HCT116 (cell line): ENCODE results near the gene MYH7. TPM values are rescaled to one million over a fixed set of nuclear protein-coding genes. Genes with fewer than 3 reads are reported as not detected.

ENCODE experiments used
- ATAC-seq: fragments of 200-7000 bp; cut with Tn5 transposase; 2 replicates; pipeline ENCODE4 v1.9.1; 2020; ENCODE audit warnings: mild to moderate bottlenecking, moderate library complexity
- BruUV-seq: library from RNA; stranded (reverse); fragments of 400-500 nt; replicated peaks from 2 replicates; lab custom pipeline; 2021; lab: Mats Ljungman, UMichigan
- CTCF ChIA-PET: fragments of 300-600 bp; sonication (Branson Sonifier 250); formaldehyde crosslinking; loops from one replicate; lab custom pipeline; 2021; ENCODE audit warnings: antibody characterized with exemption; lab: Charles Lee
- POLR2A ChIA-PET: fragments of 300-600, 350-600 bp; sonication (Branson Sonifier 250); formaldehyde crosslinking; loops from one replicate; lab custom pipeline; 2021; ENCODE audit warnings: antibody characterized with exemption; lab: Charles Lee
- RAD21 ChIA-PET, 2 experiments: fragments of 300-600 bp; sonication (Branson Sonifier 250); formaldehyde crosslinking; loops; one replicate each; lab custom pipeline; 2023; ENCODE audit warnings: low total read pairs in 2 of 2; ENCODE audit not compliant: uncharacterized antibody in 2 of 2, unreplicated experiment in 2 of 2, low non-redundant PET in 1 of 2; lab: Charles Lee
- DNase-seq: peaks from one replicate; pipeline ENCODE4 v3.0.0-alpha.2; 2010; ENCODE audit warnings: low read depth, low spot score
- H2AFZ ChIP-seq: fragments of 200-600 bp; shearing (Covaris generic), sonication (generic); 2 replicates; pipeline ENCODE4 v1.6.1; 2017; ENCODE audit warnings: low read depth, mixed run types, mixed read lengths, antibody characterized with exemption, low read length; ENCODE audit not compliant: poor library complexity, severe bottlenecking
- H3K27ac ChIP-seq: 2 replicates; pipeline ENCODE4 v1.5.1; 2012; ENCODE audit warnings: low read depth, low read length
- H3K27me3 ChIP-seq: fragments of 200-600 bp; sonication (generic); 2 replicates; pipeline ENCODE4 v1.6.1; 2016; ENCODE audit warnings: mixed run types, low read length, mixed read lengths; ENCODE audit not compliant: insufficient read depth
- H3K36me3 ChIP-seq, 2 experiments: fragments of 200-500 bp in 1 of 2; fragments of 200-600 bp in 1 of 2; sonication (Bioruptor generic) in 1 of 2; sonication (generic) in 1 of 2; 2 replicates each; pipeline versions ENCODE4 v1.5.1 to v1.6.1; 2014 to 2016; ENCODE audit warnings: low read length in 2 of 2, inconsistent platforms in 1 of 2, mixed read lengths in 1 of 2, mixed run types in 1 of 2; ENCODE audit not compliant: insufficient read depth in 2 of 2, control insufficient read depth in 1 of 2
- H3K4me1 ChIP-seq, 2 experiments: fragments of 200-600 bp in 1 of 2; sonication (generic) in 1 of 2; 2 replicates each; pipeline versions ENCODE4 v1.5.1 to v1.6.1; 2012 to 2017; ENCODE audit warnings: low read length in 2 of 2, inconsistent platforms in 1 of 2, mild to moderate bottlenecking in 1 of 2, mixed read lengths in 1 of 2, mixed run types in 1 of 2, moderate library complexity in 1 of 2; ENCODE audit not compliant: insufficient read depth in 2 of 2, control insufficient read depth in 1 of 2
- H3K4me2 ChIP-seq: fragments of 200-600 bp; sonication (generic); 2 replicates; pipeline ENCODE4 v1.6.1; 2017; ENCODE audit warnings: mixed run types, low read length, mixed read lengths
- H3K4me3 ChIP-seq, 2 experiments: fragments of 200-600 bp in 1 of 2; sonication (generic) in 1 of 2; replicated peaks in 1 of 2; 2 replicates each; pipeline ENCODE4 v1.5.1; 2011 to 2016; ENCODE audit warnings: low read length in 2 of 2, control low read depth in 1 of 2, low read depth in 1 of 2, mild to moderate bottlenecking in 1 of 2, mixed read lengths in 1 of 2, mixed run types in 1 of 2
- H3K79me2 ChIP-seq: fragments of 200-600 bp; sonication (generic); 2 replicates; pipeline ENCODE4 v1.6.1; 2017; ENCODE audit warnings: mild to moderate bottlenecking, mixed run types, low read length, moderate library complexity, mixed read lengths; ENCODE audit not compliant: insufficient read depth
- H3K9ac ChIP-seq: fragments of 200-600 bp; sonication (generic); 2 replicates; pipeline ENCODE4 v1.6.1; 2016; ENCODE audit warnings: low read length, mixed read lengths
- H3K9me2 ChIP-seq: fragments of 200-600 bp; sonication (generic), shearing (Covaris generic); 2 replicates; pipeline ENCODE4 v1.6.1; 2017; ENCODE audit warnings: mixed run types, mild to moderate bottlenecking, moderate library complexity; ENCODE audit not compliant: insufficient read depth
- H3K9me3 ChIP-seq, 2 experiments: fragments of 200-500 bp in 1 of 2; fragments of 200-600 bp in 1 of 2; sonication (Bioruptor generic) in 1 of 2; sonication (generic) in 1 of 2; 2 replicates each; pipeline ENCODE4 v1.6.1; 2014 to 2017; ENCODE audit warnings: low read length in 2 of 2, mixed read lengths in 2 of 2, inconsistent platforms in 1 of 2, low read depth in 1 of 2, mild to moderate bottlenecking in 1 of 2, mixed run types in 1 of 2, moderate library complexity in 1 of 2; ENCODE audit not compliant: control insufficient read depth in 1 of 2, insufficient read depth in 1 of 2
- H4K20me1 ChIP-seq: fragments of 200-600 bp; sonication (generic), shearing (Covaris generic); 2 replicates; pipeline ENCODE4 v1.6.1; 2017; ENCODE audit warnings: mixed run types, mild to moderate bottlenecking, moderate library complexity; ENCODE audit not compliant: insufficient read depth
- CBX3 ChIP-seq: IDR thresholded peaks from 2 replicates; pipeline ENCODE4 v1.6.1; 2012; ENCODE audit warnings: low read depth
- EGR1 ChIP-seq: IDR thresholded peaks from 2 replicates; pipeline ENCODE4 v1.6.1; 2012; ENCODE audit warnings: low read depth
- EZH2phosphoT487 ChIP-seq: fragments of 200-600 bp; IDR thresholded peaks from 2 replicates; pipeline ENCODE4 v1.6.1; 2018; ENCODE audit warnings: antibody characterized with exemption, borderline replicate concordance
- FOSL1 ChIP-seq: IDR thresholded peaks from 2 replicates; pipeline ENCODE4 v1.6.1; 2012; ENCODE audit warnings: low read depth
- SIN3A ChIP-seq: IDR thresholded peaks from 2 replicates; pipeline ENCODE4 v1.6.1; 2012; ENCODE audit warnings: low read depth
- SP1 ChIP-seq: IDR thresholded peaks from 2 replicates; pipeline ENCODE4 v1.6.1; 2012; ENCODE audit warnings: low read depth
- SRF ChIP-seq: IDR thresholded peaks from 2 replicates; pipeline ENCODE4 v1.6.1; 2012; ENCODE audit warnings: low read depth
- TCF7L2 ChIP-seq: IDR thresholded peaks from 2 replicates; pipeline ENCODE4 v1.7.0; 2011; ENCODE audit warnings: borderline replicate concordance, inconsistent platforms; ENCODE audit not compliant: insufficient read depth, insufficient read length; ENCODE audit errors: extremely low read depth
- YY1 ChIP-seq: IDR thresholded peaks from 2 replicates; pipeline ENCODE4 v1.6.1; 2011; ENCODE audit warnings: low read length, low read depth, moderate library complexity, mild to moderate bottlenecking; ENCODE audit not compliant: insufficient replicate concordance; ENCODE audit errors: extremely low read depth
- ZBTB33 ChIP-seq: IDR thresholded peaks from 2 replicates; pipeline ENCODE4 v1.6.1; 2011; ENCODE audit warnings: mild to moderate bottlenecking, low read length, moderate library complexity; ENCODE audit not compliant: insufficient replicate concordance; ENCODE audit errors: extremely low read depth
- ZFX ChIP-seq: fragments of 450-650 bp; IDR thresholded peaks from 2 replicates; pipeline ENCODE4 v1.6.1; 2017
- intact Hi-C: fragments of 100-400 bp; cut with micrococcal nuclease; formaldehyde crosslinking; loops from 2 replicates; pipeline ENCODE4 v1.10.0; 2022
- total RNA-seq: library from RNA; stranded (reverse); gene quantifications from one replicate; pipeline ENCODE4 v1.2.1, GENCODE V29; 2021; ENCODE audit not compliant: unreplicated experiment
- TF ChIP-seq, protein P1 (sequence below): IDR thresholded peaks from 2 replicates; pipeline ENCODE4 v1.6.1; 2012; ENCODE audit warnings: low read depth
- TF ChIP-seq, protein P2 (sequence below): IDR thresholded peaks from 2 replicates; pipeline ENCODE4 v1.6.1; 2012

Gene MYH7
- total RNA-seq, 1 experiment from 2014 or later, result not detected

GRCh38 chr14:23385642-23386265 is 49.7 kb downstream of the MYH7 start:
- Histone ChIP-seq H4K20me1 (no peaks in the 10 kb centered on the region), H3K27me3 (no peaks in the 10 kb centered on the region), H3K27ac (no peak overlapping the region), H3K4me2 (no peak overlapping the region), H3K4me1 (no peaks in the 10 kb centered on the region), H3K9ac (no peak overlapping the region), H3K79me2 (no peaks in the 10 kb centered on the region), H2AFZ (no peak overlapping the region), H3K9me3 (no peaks in the 10 kb centered on the region), H3K4me3 (no peak overlapping the region), H3K9me2 (no peaks in the 10 kb centered on the region), H3K36me3 (no peaks in the 10 kb centered on the region)
- CTCF ChIA-PET, result interaction anchor here (1.1 kb wide), 1 partner anchor 59 kb away, joined by 3 read pairs; no protein-coding TSS in a partner anchor
- DNase-seq (no peak), ATAC-seq (no peak)
- intact Hi-C loops, result no loop called here
- TF ChIP-seq ZBTB33, result no peak
- TF ChIP-seq, protein P1, sequence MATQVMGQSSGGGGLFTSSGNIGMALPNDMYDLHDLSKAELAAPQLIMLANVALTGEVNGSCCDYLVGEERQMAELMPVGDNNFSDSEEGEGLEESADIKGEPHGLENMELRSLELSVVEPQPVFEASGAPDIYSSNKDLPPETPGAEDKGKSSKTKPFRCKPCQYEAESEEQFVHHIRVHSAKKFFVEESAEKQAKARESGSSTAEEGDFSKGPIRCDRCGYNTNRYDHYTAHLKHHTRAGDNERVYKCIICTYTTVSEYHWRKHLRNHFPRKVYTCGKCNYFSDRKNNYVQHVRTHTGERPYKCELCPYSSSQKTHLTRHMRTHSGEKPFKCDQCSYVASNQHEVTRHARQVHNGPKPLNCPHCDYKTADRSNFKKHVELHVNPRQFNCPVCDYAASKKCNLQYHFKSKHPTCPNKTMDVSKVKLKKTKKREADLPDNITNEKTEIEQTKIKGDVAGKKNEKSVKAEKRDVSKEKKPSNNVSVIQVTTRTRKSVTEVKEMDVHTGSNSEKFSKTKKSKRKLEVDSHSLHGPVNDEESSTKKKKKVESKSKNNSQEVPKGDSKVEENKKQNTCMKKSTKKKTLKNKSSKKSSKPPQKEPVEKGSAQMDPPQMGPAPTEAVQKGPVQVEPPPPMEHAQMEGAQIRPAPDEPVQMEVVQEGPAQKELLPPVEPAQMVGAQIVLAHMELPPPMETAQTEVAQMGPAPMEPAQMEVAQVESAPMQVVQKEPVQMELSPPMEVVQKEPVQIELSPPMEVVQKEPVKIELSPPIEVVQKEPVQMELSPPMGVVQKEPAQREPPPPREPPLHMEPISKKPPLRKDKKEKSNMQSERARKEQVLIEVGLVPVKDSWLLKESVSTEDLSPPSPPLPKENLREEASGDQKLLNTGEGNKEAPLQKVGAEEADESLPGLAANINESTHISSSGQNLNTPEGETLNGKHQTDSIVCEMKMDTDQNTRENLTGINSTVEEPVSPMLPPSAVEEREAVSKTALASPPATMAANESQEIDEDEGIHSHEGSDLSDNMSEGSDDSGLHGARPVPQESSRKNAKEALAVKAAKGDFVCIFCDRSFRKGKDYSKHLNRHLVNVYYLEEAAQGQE, result no peak
- no peak for TF ChIP-seq ZFX
- no peak for TF ChIP-seq TCF7L2
- TF ChIP-seq, protein P2, sequence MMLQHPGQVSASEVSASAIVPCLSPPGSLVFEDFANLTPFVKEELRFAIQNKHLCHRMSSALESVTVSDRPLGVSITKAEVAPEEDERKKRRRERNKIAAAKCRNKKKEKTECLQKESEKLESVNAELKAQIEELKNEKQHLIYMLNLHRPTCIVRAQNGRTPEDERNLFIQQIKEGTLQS, result no peak
- no peak for TF ChIP-seq YY1
- TF ChIP-seq EZH2phosphoT487, result no peak
- TF ChIP-seq FOSL1, result no peak
- TF ChIP-seq SRF, result no peak
- TF ChIP-seq SIN3A, result no peak
- no peak for TF ChIP-seq SP1
- TF ChIP-seq CBX3, result no peak
- no peak for TF ChIP-seq EGR1
- RAD21 ChIA-PET, result no interaction called here
- POLR2A ChIA-PET, result no interaction called here
- no TSS peak for BruUV-seq
